ENCODE results near the gene DENND4C. TPM values are rescaled to one million over a fixed set of nuclear protein-coding genes. Genes with fewer than 3 reads are reported as not detected.
"Not testable (repeated sequence)": the region's sequence is repeated elsewhere in the genome, so short reads cannot be mapped to it uniquely, and the experiment has no call there.

Gene DENND4C
- 10 to 100 TPM; 31.8 to 36.5 TPM for total RNA-seq

DNA sequence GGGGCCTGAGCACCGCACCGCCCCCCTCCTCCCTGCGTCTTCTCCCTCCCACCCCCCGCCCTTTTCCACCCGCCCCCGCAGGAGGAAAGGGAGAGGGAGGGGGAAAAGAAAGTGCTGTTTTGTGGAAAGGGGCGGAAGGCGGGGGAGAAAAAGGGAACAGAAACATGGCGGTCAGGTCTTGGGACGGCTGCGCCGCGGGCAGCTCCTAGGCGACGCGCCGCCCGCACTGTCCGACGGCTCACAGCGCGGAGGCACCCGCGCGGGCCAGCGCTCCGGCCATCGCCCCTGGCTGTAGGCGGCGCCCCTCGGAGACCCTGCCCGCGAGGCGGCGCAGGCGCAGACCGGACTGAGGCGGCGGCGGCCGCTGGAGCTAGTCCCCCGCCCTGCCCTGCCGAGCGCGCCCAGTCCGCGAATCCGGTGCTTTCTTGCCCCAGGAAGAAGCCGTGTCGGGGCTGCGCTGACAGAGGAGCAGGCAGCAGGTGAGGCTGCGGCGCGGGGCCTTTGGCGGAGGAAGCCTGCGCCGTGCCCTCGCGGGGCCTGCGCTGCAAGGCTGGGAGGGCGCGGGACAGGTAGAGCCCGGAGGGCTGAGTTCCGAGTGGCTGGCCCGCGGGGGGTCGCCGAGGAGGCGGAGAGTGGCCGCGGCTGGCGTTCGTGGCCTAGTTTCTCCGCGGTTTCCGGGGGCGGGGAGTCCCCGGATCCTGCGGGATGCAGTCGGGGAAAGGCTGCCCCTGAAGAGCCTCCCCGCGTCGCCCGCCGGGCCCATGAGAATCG, at the start of gene DENND4C:
DENND4C (plus strand) TSS at position 339 of the 771 bp plus-strand sequence. CDS start 45,482 bp downstream, outside the sequence.
- Mint-ChIP-seq H3K36me3 (no peaks in the 10 kb centered on the region), H3K27me3 (no peaks in the 10 kb centered on the region), H3K4me3 (no peak within 1 kb of the TSS), H3K9me3 (no peaks in the 10 kb centered on the region), H3K4me1 (ENCODE audit: low read depth in 2 of 2) (peaks cover 8 to 11% of the 10 kb centered on the region in 2 donors), H3K27ac (peak within 1 kb of the TSS; percentile 54 to 67)
- peak; percentile 89 to 92 for ATAC-seq
- peak; percentile 88 for DNase-seq (ENCODE audit: low spot score)

DNA sequence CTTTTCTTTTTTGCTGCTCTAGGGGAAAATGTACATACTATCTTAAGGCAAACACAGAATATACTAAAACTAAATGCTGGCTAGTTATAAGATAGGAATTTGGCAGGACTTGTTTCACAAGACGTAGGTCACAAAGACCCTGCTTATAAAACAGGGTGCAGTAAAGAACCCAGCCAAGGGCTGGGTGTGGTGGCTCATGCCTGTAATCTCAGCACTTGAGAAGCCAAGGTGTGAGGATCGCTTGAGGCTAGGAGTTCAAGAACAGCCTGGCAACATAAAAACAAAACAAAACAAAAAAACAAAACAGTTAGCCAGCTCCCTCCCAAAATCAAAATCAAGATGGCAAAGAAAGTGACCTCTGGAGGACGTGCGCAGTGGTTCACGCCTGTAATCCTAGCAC, 49.5 kb upstream of the DENND4C start:
- H3K9me3 Mint-ChIP-seq = no peaks in the 10 kb centered on the region
- no peak overlapping the region for H3K4me3 Mint-ChIP-seq
- ATAC-seq (no peak), DNase-seq (ENCODE audit: low spot score) (no peak)
- no peaks in the 10 kb centered on the region for H3K27me3 Mint-ChIP-seq
- peaks cover 12 to 19% of the 10 kb centered on the region in 2 donors for H3K4me1 Mint-ChIP-seq (ENCODE audit: low read depth in 2 of 2)
- peak overlapping the region in 1 of 2 donors; percentile 78 for H3K27ac Mint-ChIP-seq
- H3K36me3 Mint-ChIP-seq = no peaks in the 10 kb centered on the region

- Mint-ChIP-seq H3K27ac (peak overlapping the region in 1 of 2 donors; percentile 78), H3K36me3 (no peaks in the 10 kb centered on the region), H3K4me1 (ENCODE audit: low read depth in 2 of 2) (peaks cover 18 to 24% of the 10 kb centered on the region in 2 donors), H3K27me3 (no peaks in the 10 kb centered on the region), H3K4me3 (no peak overlapping the region), H3K9me3 (no peaks in the 10 kb centered on the region)
- ATAC-seq (no peak), DNase-seq (ENCODE audit: low spot score) (no peak)
These were observed 48.9 kb upstream of the DENND4C start for GRCh38 chr9:19181561-19181960.

GRCh38 chr9:19184144-19184917, 46.2 kb upstream of the DENND4C start:
- H3K27ac Mint-ChIP-seq = peak overlapping the region; percentile 77 to 89

DNA sequence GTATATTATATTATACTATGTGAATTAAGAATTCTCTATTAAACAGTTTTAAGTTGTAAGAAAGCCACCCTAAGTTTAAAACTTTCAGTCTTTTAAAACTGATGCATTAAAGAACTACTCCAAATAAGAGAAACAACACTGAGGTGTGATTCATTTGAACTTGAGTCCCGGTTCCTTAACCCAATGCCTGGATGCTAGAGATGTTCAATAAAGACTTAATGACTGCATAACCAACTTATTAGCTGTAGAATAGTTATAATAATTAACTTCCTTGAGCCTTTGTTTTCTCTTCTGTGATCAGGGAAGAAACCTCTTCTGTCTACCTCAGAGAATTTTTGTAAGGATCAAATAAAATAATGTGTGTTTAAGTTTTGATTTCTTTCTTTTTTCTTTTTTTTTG, 45.3 kb upstream of the DENND4C start:
- peaks cover 18 to 31% of the 10 kb centered on the region in 2 donors for H3K4me1 Mint-ChIP-seq (ENCODE audit: low read depth in 2 of 2)
- no peak for ATAC-seq
- no peak for DNase-seq (ENCODE audit: low spot score)
- H3K9me3 Mint-ChIP-seq = no peaks in the 10 kb centered on the region
- no peak overlapping the region for H3K4me3 Mint-ChIP-seq
- H3K27ac Mint-ChIP-seq = peak overlapping the region in 1 of 2 donors; percentile 89
- H3K27me3 Mint-ChIP-seq = no peaks in the 10 kb centered on the region
- H3K36me3 Mint-ChIP-seq = no peaks in the 10 kb centered on the region

More at GRCh38 chr9:19184144-19184917, 46.2 kb upstream of the DENND4C start:
- DNase-seq (ENCODE audit: low spot score) = peak; percentile 94
- Mint-ChIP-seq H3K4me1 (ENCODE audit: low read depth in 2 of 2) (peaks cover 18 to 31% of the 10 kb centered on the region in 2 donors), H3K27me3 (no peaks in the 10 kb centered on the region), H3K36me3 (no peaks in the 10 kb centered on the region), H3K4me3 (peak overlapping the region; percentile 71), H3K9me3 (no peaks in the 10 kb centered on the region)
- peak; percentile 100 for ATAC-seq

GRCh38 chr9:19186232-19186631, 44.3 kb upstream of the DENND4C start:
- no peak overlapping the region for H3K4me3 Mint-ChIP-seq
- no peak for ATAC-seq
- DNase-seq (ENCODE audit: low spot score) = no peak
- H3K27me3 Mint-ChIP-seq = no peaks in the 10 kb centered on the region
- H3K4me1 Mint-ChIP-seq (ENCODE audit: low read depth in 2 of 2) = peaks cover 18 to 29% of the 10 kb centered on the region in 2 donors
- H3K9me3 Mint-ChIP-seq = no peaks in the 10 kb centered on the region
- H3K27ac Mint-ChIP-seq = peak overlapping the region; percentile 17 to 50
- no peaks in the 10 kb centered on the region for H3K36me3 Mint-ChIP-seq

- H3K27ac Mint-ChIP-seq = peak overlapping the region in 1 of 2 donors; percentile 49
- H3K4me3 Mint-ChIP-seq = no peak overlapping the region
- DNase-seq (ENCODE audit: low spot score) (no peak), ATAC-seq (no peak)
- peaks cover 24 to 35% of the 10 kb centered on the region in 2 donors for H3K4me1 Mint-ChIP-seq (ENCODE audit: low read depth in 2 of 2)
- H3K27me3 Mint-ChIP-seq = no peaks in the 10 kb centered on the region
- H3K36me3 Mint-ChIP-seq = no peaks in the 10 kb centered on the region
- H3K9me3 Mint-ChIP-seq = no peaks in the 10 kb centered on the region
These were observed 41.7 kb upstream of the DENND4C start for GRCh38 chr9:19188771-19189170.

DNA sequence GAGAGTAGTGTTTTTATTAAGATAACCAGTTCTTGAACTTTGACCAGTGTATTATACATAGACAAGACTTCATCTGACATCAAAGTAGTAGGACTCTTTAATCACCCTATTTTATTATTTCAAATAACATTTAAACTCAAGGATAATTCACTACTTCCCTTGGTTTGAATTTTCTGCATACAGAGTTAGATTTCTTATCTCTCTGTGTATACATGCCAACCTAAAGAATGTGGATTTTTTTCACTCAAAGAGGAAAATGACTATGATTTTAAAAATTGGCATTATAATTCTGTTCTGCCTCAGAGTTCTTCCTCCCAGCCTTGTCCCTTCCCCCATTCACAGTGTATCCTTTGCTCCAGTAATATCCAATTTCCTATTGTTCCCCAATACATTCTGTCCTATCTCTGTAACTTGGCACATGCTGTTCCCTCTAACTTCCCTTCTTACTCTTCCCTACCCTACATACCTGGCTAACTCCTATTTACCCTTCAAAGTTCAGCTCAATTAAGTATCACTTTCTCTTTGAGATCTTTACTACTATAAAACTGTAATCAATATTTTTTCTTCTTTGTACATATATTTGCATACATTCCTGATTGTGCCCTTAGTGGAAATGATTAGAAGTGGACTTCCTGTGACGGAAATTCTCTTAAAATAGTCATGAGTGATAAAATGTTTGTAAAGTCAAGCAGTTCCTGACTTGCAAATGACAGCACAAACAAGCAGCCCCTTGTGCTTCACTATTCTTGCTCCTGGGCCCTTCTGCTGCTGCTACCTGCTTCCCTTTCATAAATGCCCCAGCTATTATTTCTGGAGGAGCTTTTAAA, 38.1 kb upstream of the DENND4C start:
- Mint-ChIP-seq H3K9me3 (no peaks in the 10 kb centered on the region), H3K4me1 (ENCODE audit: low read depth in 2 of 2) (peaks cover 10 to 33% of the 10 kb centered on the region in 2 donors), H3K27ac (peak overlapping the region; percentile 20 to 52), H3K27me3 (no peaks in the 10 kb centered on the region), H3K36me3 (no peaks in the 10 kb centered on the region), H3K4me3 (no peak overlapping the region)
- ATAC-seq (no peak), DNase-seq (ENCODE audit: low spot score) (no peak)

GRCh38 chr9:19193029-19193324, 37.5 kb upstream of the DENND4C start:
- H3K36me3 Mint-ChIP-seq = no peaks in the 10 kb centered on the region
- peak overlapping the region; percentile 20 to 52 for H3K27ac Mint-ChIP-seq
- no peaks in the 10 kb centered on the region for H3K9me3 Mint-ChIP-seq
- ATAC-seq (no peak), DNase-seq (ENCODE audit: low spot score) (no peak)
- no peak overlapping the region for H3K4me3 Mint-ChIP-seq
- H3K4me1 Mint-ChIP-seq (ENCODE audit: low read depth in 2 of 2) = peaks cover 10 to 30% of the 10 kb centered on the region in 2 donors
- H3K27me3 Mint-ChIP-seq = no peaks in the 10 kb centered on the region

- H3K9me3 Mint-ChIP-seq; ATAC-seq; H3K4me3 Mint-ChIP-seq; H3K27me3 Mint-ChIP-seq; H3K36me3 Mint-ChIP-seq; DNase-seq (ENCODE audit: low spot score): not testable (repeated sequence)
- H3K27ac Mint-ChIP-seq = peak overlapping the region in 1 of 2 donors; percentile 15
- H3K4me1 Mint-ChIP-seq (ENCODE audit: low read depth in 2 of 2) = peaks cover 10 to 30% of the 10 kb centered on the region in 2 donors
These were observed 37.0 kb upstream of the DENND4C start for GRCh38 chr9:19193358-19193973.

- Mint-ChIP-seq H3K27me3 (no peaks in the 10 kb centered on the region), H3K4me1 (ENCODE audit: low read depth in 2 of 2) (peaks cover 0 to 13% of the 10 kb centered on the region in 2 donors), H3K27ac (no peak overlapping the region), H3K36me3 (no peaks in the 10 kb centered on the region), H3K9me3 (no peaks in the 10 kb centered on the region), H3K4me3 (no peak overlapping the region)
- DNase-seq (ENCODE audit: low spot score) (no peak), ATAC-seq (no peak)
These were observed 32.1 kb upstream of the DENND4C start for GRCh38 chr9:19198406-19198805.

- ATAC-seq = no peak
These were observed 31.5 kb upstream of the DENND4C start for GRCh38 chr9:19199012-19199411.

GRCh38 chr9:19200229-19200628, 30.3 kb upstream of the DENND4C start:
- DNase-seq (ENCODE audit: low spot score) (no peak), ATAC-seq (no peak)
- Mint-ChIP-seq H3K27me3 (no peaks in the 10 kb centered on the region), H3K36me3 (no peaks in the 10 kb centered on the region), H3K4me3 (no peak overlapping the region), H3K9me3 (no peaks in the 10 kb centered on the region), H3K4me1 (ENCODE audit: low read depth in 2 of 2) (peaks cover 0 to 2% of the 10 kb centered on the region in 2 donors), H3K27ac (no peak overlapping the region)

More at GRCh38 chr9:19199012-19199411, 31.5 kb upstream of the DENND4C start:
- DNase-seq (ENCODE audit: low spot score) = no peak
- Mint-ChIP-seq H3K4me3 (no peak overlapping the region), H3K36me3 (no peaks in the 10 kb centered on the region), H3K27ac (no peak overlapping the region), H3K9me3 (no peaks in the 10 kb centered on the region), H3K27me3 (no peaks in the 10 kb centered on the region), H3K4me1 (ENCODE audit: low read depth in 2 of 2) (peaks cover 0 to 8% of the 10 kb centered on the region in 2 donors)

Data from natural killer cell treated with Interleukin-12 subunit alpha and Interleukin-12 subunit beta and Interleukin-15 and Interleukin-18, amount 100 ng/mL, for 72 hours (primary cell).